KBM-7 (cell line): ENCODE data around the gene PIGZ.

Experiments used
- DNase-seq: peaks from one replicate; pipeline ENCODE4 v3.0.0-alpha.2; 2015
- in situ Hi-C: fragments of 300-500 bp; cut with MboI; formaldehyde crosslinking; loops from 2 replicates; pipeline ENCODE4 v1.14.3; 2020; ENCODE audit warnings: low sequenced_read_pairs, low pct_unique_long_range_greater_than_20kb, mixed read lengths

Gene PIGZ

DNA sequence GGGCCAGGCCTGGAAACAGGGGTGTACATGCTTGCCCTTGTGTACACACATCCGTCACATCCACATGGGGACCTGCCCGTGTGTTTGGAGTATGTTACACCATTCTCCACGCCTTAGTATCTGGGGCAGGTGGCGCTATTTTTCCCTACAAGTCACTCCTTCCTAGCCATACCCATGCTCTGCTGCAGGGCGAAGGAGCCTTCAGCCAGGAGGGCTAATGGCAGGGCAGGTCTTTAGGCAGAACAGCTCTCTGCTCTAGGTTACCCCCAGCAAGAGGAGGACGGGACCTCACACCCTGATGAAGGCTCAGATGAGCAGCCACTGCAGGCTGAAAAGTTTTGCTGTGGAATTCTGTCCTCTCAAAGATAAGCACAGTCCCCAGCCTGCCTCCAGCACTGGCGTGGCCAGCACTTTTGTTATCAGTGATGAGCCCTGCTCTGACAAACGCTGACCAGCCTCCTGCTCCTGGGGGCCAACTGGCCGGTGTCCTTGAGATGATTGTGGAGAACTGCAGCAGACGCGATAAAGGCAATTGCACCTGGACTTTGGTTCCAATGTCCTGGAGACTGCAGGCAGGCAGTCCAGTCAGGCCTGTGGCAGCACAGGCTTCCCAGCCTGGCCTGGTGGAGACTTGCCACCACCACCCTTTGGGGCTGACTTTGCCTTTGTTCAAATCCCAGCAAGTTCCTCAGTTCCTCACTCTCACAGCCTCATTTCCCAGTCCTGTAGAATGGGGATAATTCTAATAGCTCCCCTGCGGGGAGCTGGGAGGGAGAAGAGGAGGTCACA is 19.8 kb upstream of the PIGZ start:
- peak; percentile 31 for DNase-seq
- in situ Hi-C loops, result loop anchor here (25.0 kb wide), 2 partner anchors 199 to 524 kb away; no protein-coding TSS in a partner anchor

DNA sequence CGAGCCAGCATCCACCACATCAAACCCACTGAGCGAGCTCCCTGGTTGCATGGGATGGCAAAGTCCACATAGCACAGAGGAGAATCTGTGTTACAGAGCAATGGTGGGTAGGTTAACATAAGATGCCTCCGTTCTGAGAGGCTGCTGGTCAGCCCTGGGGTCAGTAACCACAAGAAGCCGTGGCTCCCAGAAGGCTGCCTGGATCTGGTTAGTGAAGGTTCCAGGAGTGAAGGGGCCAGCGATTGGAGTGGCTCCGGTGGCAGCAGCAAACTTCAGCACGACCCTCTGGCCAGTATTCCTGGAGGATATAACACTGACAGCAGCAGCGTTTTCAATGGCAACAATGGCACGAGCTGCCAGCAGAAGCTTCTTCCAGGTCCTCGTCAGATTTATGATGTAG is 18.4 kb upstream of the PIGZ start:
- in situ Hi-C loops, result loop anchor here (25.0 kb wide), 2 partner anchors 200 to 525 kb away; no protein-coding TSS in a partner anchor
- DNase-seq, result no peak

DNA sequence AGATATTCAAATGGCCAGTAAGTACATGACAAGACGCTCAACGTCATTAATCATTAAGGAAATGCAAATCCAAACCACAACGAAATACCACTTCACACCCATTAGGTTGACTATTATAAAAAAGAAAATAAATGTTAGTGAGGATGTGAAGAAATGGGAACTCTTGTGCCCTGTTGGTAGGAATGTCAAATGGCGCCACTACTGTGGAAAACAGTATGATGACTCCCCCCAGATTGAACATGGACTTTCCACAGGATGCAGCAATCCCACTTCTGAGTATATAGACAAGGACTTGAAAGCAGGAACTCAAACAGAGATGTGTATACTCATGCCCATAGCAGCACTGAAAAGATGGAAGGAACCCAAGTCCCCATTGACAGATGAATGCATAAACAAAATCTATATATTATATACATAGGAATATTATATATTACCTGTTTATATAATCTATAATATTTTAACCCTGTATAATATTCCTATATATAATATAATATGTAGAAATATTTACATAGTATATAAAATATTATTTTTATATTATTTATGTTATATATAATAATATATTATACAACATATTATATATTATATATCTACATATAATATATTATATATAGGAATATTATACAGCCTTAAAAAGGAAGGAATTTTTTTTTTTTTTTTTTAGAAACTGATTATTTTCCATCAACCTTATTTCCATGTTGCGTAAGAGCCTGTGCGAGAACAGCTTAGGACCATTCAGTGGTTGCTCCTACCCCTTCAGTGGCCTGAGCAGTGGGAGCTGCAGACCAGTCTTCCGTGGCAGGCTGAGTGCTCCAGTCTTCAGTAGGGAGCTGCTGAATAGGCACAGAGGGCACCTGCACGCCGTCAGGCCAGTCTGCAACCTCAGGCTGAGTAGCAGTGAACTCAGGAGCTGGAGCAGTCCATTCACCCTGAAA is 17.6 kb upstream of the PIGZ start:
- in situ Hi-C loops, result loop anchor here (25.0 kb wide), 2 partner anchors 201 to 526 kb away; no protein-coding TSS in a partner anchor
- DNase-seq, result no peak

DNA sequence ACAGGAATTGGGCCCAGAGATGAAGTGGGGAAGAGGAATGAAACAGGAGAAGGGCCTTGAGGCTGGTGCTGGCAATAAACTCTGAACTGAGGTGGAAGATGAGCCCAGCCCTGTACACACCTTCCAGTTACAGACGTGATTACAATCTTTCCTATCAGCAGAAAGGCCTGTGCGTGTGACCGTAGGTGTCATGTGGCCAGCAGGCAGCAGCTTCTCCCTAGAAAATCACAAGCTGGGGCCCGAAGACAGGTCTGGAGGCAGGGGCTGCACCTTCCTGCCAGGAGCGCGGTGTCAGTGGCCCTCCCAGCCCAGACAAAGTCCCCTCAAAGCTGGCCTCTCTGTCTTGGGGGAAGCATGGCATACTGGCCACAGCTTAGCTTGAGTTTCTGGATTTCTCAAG is 16.7 kb upstream of the PIGZ start:
- no peak for DNase-seq
- in situ Hi-C loops, result loop anchor here (25.0 kb wide), 2 partner anchors 202 to 527 kb away; no protein-coding TSS in a partner anchor

DNA sequence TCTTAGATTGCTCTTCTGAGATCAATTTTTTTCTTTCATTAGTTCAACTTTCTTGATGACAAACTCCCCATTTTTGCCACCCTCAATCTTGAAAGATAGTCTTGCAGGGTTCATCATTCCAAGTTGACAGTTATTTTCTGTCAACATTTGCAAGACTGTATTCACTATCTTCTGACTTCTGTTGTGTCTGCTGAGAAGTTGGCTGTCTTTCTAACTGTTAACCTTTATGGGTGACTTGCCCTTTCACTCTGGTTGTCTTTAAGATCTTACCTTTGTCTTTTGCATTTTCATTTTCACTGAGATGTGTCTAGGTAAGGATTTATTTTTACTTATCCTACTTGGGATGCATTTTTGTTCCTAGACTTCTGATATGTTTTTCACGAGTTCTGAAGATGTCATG is 14.6 kb upstream of the PIGZ start:
- DNase-seq, result no peak
- in situ Hi-C loops, result loop anchor here (25.0 kb wide), 2 partner anchors 204 to 529 kb away; no protein-coding TSS in a partner anchor

DNA sequence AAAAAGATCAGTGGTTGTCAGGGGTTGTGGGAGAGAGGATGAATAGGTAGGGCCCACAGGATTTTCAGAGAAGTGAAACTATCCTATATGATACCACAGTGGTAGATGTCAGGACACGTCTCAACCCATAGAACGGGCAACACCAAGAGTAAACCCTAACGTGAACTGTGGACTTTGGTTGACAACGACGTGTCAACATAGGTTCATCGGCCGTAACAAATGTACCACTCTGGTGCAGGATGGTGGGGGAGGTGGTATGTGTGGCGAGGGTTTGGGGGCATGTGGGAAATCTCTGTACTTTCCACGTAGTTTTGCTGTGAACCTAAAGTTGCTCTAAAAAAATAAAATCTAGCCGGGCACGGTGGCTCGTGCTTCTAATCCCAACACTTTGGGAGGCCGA is 13.0 kb upstream of the PIGZ start:
- DNase-seq, result no peak
- in situ Hi-C loops, result loop anchor here (25.0 kb wide), 2 partner anchors 206 to 531 kb away; no protein-coding TSS in a partner anchor

DNA sequence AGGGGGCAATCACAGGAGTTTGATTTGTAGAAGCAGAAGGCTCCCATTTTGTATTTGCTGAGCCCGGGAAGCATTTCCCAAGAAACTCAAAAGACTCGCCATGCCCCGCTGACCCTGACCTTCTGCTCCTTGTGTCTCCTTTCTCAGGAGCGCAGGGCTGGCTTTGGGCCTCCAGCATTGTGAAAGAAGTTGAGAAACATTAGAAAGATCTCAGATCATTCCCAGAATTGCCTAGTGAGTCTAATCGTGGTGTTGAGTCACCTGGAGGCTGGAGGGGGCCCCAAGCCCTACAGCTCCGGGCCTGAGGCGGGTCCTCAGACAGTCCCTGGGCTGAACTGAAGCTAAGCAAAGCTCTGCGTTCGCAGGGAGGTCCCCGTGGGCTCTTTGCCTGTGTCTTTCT is 10.9 kb upstream of the PIGZ start:
- no peak for DNase-seq
- in situ Hi-C loops, result loop anchor here (25.0 kb wide), 2 partner anchors 208 to 533 kb away; no protein-coding TSS in a partner anchor

DNA sequence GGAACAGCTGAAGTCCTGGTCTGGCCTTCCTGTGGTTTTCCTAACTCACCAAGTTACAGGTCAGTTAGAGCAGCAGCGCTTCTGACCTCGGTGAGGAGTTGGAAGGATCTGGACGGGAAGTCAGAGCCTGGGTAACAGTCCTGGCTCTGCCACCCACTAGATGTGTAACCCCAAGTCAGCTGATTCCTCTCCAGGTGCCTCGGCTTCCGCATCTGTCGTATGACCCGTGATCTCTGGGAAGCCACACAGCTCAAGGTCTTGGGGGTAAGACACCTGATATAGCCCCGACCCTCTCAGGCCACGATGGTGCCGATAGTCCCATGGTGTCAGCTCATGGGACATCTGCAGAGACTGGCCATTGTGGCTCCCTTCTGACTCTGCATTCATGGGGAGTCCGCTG is 8.3 kb upstream of the PIGZ start:
- no peak for DNase-seq
- in situ Hi-C loops, result loop anchor here (25.0 kb wide), 2 partner anchors 210 to 535 kb away; no protein-coding TSS in a partner anchor

DNA sequence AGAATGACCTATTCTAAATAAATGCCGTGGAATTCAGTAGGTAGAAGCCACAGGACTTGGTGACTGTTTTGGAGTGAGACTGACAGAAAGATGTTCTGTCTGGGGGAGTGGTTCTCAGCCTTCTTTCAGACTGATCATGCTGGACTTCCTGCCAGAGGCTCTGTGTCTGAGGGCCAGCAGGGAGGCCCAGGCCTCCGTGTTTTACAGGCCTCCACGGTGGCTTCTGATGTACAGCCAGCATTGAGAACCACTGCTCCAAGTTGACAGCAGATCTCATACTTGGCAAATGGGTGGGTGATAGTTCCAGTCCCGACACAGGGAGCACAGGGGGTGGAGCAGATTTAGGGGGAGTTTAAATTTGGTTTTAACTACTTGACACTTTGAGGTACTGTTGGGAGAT is 6.7 kb upstream of the PIGZ start:
- no peak for DNase-seq
- in situ Hi-C loops, result loop anchor here (25.0 kb wide), 2 partner anchors 212 to 537 kb away; no protein-coding TSS in a partner anchor

DNA sequence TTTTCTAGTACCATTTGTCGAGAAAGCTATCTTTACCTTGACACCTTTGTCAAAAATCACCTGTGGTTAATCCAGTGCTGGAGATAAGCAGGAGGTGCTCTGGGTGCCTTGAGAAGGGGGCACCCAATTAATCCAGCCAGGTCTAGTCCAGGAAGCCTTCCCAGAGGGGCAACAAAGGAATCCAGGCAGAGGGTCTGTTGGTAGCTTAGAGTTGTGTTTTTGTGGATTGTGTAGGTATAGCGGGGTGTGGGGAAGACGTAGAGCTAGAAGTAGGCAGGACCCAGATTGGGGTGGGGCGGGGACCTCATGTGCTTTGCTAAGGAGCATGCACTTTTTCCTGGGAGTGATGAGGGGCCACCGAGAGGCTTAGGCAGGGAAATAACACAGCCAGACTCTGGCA is 6.0 kb upstream of the PIGZ start:
- in situ Hi-C loops, result loop anchor here (25.0 kb wide), 2 partner anchors 213 to 538 kb away; no protein-coding TSS in a partner anchor
- no peak for DNase-seq

DNA sequence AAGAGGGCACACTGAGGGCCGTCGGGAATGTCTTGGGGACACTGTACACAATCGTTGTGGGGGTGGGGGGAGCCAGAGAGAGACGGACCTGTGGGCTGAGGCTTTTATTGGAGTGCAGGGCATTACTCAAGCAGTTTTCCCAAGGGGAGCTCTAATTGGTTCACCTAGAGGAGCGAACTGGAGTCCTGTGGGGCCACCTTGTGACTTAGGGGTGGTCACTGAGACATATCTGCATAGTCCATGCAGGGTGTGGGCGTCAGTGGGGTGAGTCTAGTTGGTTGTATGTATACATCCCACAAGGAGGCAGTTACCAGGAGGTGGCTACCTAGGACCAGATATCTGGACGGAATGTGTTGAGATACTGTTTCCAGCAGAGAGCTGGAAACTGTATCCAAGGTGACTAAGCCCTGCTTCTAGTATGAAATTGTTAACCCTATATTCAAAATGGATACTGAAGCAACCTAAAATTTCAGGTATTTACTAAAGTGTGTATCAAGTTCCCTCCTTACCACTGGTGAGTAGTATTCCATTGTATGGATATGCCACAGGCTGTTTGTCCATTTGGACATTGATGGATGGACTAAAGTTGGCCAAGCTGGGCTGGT is 2.6 kb upstream of the PIGZ start:
- DNase-seq, result no peak
- in situ Hi-C loops, result no loop called here

DNA sequence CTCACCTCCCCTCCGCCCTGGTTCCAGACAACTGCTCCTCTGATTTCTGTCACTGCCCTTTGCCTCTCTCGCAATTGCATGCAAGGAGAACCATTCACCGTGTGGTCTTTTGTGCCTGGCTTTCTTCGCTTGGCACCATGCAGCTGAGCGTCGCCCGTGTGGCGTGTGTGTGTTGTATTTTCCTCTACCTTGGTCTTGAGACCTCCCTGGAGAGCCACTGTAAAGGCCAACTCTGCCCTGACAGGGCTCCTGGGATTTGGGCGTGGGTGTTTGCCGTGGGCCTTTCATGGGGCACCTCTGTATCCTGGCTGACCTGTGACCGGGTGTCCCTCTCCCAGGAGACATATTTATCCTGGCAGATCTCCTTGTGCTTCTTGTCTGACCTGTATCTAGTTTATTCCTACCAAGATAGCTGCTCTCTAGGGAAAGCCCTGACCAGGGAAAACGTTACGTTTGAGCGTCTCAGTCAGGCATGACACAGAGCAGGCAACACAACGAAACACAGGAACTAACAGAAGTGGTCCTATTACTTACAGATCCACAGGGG is 2.0 kb upstream of the PIGZ start:
- DNase-seq, result no peak
- in situ Hi-C loops, result no loop called here

DNA sequence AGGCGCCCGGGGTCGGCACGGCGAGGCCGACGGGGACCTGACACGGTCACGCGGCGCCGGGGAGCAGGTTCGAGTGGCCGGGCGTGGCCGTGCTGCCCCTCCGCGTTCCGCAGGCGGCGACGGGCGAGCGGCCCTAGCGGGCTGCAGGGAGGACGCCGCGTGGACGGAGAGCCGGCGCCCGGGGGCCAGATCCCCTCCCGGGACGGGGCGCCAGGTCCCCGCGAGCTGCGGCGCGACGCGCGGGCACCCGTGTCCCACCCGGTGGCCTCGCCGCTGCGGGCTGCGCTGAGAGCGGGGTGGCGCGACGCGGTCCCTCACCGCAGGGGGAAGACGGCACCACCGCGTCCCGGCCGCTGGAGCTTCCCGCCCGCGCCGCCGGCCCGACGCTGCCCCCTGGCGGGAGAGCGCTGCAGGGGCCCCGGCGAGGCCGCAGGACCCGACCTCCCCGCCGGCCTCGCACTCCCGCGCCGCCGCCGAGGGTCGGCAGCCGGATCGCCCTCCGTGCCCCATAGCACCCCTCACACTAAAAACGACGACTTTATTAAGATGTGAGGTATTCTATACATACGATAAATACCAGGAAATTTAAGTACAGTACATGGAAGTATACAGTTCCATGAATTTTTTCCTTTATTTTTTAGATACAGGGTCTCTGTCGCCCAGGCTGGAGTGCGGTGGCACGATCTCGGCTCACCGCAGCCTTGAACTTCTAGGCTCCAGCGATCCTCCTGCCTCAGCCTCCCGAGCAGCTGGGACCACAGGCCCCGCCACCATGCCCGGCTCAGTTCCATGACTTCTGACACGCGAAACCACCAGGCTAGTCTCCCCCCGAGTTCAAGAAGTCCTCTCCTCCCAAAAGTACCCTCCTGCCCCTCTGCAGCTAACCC is 1.3 kb upstream of the PIGZ start:
- peak; percentile 65 for DNase-seq
- in situ Hi-C loops, result no loop called here

DNA sequence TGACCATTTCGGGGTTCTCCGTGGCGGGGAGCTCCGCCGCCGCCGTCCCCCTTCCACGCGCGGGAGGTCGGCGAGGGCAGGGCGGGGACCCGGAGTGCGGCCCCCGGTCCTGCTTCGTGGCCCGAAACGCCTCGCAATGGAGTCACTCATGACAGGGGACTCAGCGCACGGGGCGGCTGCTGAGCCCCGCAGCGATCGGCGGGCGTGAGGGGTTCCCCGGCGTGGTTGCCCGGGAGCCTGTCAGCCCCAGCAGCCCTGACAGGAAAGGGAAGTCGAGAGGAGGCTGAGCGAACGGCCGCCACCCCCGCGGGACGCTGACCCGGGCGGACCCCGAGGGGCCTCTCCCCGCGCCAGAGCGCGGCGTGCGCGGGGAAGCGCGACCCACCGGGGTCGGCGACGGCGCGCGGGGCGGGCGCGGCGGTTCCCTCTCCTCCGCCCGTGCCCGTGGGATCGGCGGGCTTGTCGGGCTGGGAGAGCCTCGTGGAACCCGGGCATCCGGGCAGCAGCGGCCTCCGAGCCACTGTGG is 564 bp upstream of the PIGZ start:
- DNase-seq, result peak; percentile 64
- in situ Hi-C loops, result no loop called here

DNA sequence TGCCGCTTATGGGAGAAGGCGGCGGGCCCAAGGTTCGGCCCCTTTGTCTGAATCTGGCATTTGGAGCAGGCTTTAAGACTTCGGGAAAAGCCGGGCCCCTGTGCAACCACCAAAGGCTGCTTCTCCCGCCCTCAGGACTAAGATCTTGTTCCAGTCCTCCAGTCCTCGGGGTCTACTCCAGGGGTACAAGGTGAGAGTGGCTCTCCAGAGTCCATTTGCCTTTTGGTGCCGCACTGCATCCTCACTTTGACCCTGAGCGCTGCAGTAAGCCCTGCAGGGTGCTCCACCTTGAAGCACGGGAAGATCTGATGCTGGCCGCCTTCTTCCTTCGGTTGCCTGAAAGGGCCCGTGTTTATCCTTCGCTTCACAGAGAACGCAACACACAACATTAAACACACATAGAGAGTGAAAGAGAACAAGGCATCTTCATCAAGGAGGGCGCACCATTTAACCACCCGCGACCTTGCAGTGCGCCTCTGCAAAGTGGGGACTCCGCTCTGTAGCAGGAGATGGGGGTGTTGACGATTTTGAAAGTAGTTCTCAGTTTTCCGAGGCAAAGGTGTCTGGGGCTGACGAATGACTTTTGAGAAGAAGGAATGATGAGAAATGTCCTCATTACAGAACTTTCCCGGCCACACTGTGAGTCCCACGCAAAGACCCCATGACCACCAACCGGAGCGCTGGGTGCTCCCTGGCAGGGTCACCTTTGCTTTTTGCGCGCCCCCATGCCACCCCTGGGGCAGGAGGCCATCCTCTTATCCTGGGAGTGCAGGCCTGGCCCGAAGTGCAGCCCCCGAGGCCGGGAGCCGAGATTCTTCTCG is 1.0 kb downstream of the PIGZ start:
- in situ Hi-C loops, result no loop called here
- no peak for DNase-seq

DNA sequence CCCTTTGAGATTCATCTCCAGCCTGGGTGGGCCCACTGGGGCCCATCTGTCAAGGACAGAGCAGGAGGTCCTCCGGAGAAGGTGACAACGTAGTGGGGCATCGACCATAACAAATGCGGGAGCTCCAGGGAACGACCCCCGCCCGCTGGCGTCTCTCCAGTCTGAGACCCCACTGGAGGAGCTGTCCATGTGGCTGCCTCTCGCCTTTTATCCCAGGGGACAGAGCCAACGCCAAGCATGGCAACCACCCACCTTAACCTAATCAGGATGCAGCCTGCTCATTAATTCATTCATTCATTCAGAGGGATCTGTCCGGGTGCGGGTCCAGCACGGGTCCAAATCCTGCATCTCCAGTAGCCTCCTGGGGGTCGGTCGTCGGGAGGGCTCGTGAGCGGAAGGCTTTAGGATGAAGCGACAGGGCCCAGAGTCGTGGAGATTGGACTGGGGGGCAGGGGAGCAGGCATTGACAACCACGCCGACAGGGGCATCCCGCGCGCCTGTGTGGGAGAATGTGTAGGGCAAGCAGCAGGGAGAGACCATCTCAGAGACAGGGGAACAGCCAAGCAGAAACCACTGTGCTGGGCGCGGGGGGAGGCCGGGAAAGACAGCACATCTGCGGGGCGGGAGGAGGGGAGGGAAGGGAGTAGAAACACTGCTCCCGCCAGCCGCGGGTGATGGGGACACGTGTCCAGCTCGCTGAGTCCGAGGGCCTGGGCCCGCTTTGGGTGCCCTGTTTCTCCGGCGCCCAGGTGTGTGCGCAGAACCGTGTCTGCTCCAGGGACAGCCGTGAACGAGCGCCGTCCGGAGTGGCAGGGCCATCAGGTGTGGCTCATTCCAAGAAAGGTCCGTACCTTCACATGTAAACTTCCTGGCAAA is 1.9 kb downstream of the PIGZ start:
- in situ Hi-C loops, result no loop called here
- DNase-seq, result no peak
